Measurements from ENCODE around the gene INPP4A. TPM values are rescaled to one million over a fixed set of nuclear protein-coding genes. Genes with fewer than 3 reads are reported as not detected.
A peak's percentile ranks its signal among the peaks of the same experiment; 100 is the strongest.

Gene INPP4A
- total and polyA plus RNA-seq, 10 of the 15 experiments (the other 5 are each of a cell fraction or from before 2014, with no cell fraction given): 4.7 to 62.3 (median 36.9) TPM

GRCh38 chr2:98479959-98480524, 35.4 kb downstream of the INPP4A start (continued):
- TF ChIP-seq KAT2A (conservative IDR thresholded peaks at IDR 0.05; ENCODE audit: control insufficient read depth, low read depth, low read length): no peak
- no peak for TF ChIP-seq SMAD1 (IDR thresholded peaks at IDR 0.05; ENCODE audit: low read depth, partially characterized antibody)
- no peak for TF ChIP-seq ZNF384 (IDR thresholded peaks at IDR 0.05; ENCODE audit: borderline replicate concordance, low read depth, low read length)
- TF ChIP-seq JUND (IDR thresholded peaks at IDR 0.05; ENCODE audit: low read depth, low read length): no peak
- peak; percentile 11; the same call in 1 of the 2 replicates for TF ChIP-seq DPF2 (IDR thresholded peaks at IDR 0.05)
- TF ChIP-seq EP300 (IDR thresholded peaks at IDR 0.05; ENCODE audit: borderline replicate concordance in 1 of 2, control insufficient read depth in 1 of 2, low read depth in 2 of 2, low read length in 2 of 2): no peak
- no peak for TF ChIP-seq TAF1 (IDR thresholded peaks at IDR 0.05; ENCODE audit: borderline replicate concordance, low read depth, low read length)
- no peak for TF ChIP-seq EED (IDR thresholded peaks at IDR 0.05; ENCODE audit: low read depth)
- TF ChIP-seq, protein P1, sequence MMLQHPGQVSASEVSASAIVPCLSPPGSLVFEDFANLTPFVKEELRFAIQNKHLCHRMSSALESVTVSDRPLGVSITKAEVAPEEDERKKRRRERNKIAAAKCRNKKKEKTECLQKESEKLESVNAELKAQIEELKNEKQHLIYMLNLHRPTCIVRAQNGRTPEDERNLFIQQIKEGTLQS (IDR thresholded peaks at IDR 0.05; ENCODE audit: borderline replicate concordance, extremely low read depth, low read depth, low read length): no peak
- TF ChIP-seq IRF4 (IDR thresholded peaks at IDR 0.05; ENCODE audit: low read depth, low read length): no peak
- TF ChIP-seq BHLHE40 (IDR thresholded peaks at IDR 0.05; ENCODE audit: borderline replicate concordance in 1 of 2, low read depth in 2 of 2, low read length in 1 of 2): no peak
- TF ChIP-seq NFYA (IDR thresholded peaks at IDR 0.05; ENCODE audit: borderline replicate concordance, low read depth, low read length): no peak
- no peak for TF ChIP-seq IKZF2 (IDR thresholded peaks at IDR 0.05)
- no peak for TF ChIP-seq NR2C1 (IDR thresholded peaks at IDR 0.05)
- peak; percentile 37; the same call in 1 of the 2 replicates for TF ChIP-seq LARP7 (IDR thresholded peaks at IDR 0.05)
- TF ChIP-seq PAX5 (IDR thresholded peaks at IDR 0.05; ENCODE audit: borderline replicate concordance, low read depth, low read length): no peak
- no peak for TF ChIP-seq MYB (IDR thresholded peaks at IDR 0.05; ENCODE audit: borderline replicate concordance, low read depth, low read length)
- no peak for TF ChIP-seq SIN3A (IDR thresholded peaks at IDR 0.05; ENCODE audit: low read depth, low read length)
- TF ChIP-seq POLR2AphosphoS5 (IDR thresholded peaks at IDR 0.05; ENCODE audit: low read length): no peak; the same call in 1 of the 2 replicates
- TF ChIP-seq, protein P2, sequence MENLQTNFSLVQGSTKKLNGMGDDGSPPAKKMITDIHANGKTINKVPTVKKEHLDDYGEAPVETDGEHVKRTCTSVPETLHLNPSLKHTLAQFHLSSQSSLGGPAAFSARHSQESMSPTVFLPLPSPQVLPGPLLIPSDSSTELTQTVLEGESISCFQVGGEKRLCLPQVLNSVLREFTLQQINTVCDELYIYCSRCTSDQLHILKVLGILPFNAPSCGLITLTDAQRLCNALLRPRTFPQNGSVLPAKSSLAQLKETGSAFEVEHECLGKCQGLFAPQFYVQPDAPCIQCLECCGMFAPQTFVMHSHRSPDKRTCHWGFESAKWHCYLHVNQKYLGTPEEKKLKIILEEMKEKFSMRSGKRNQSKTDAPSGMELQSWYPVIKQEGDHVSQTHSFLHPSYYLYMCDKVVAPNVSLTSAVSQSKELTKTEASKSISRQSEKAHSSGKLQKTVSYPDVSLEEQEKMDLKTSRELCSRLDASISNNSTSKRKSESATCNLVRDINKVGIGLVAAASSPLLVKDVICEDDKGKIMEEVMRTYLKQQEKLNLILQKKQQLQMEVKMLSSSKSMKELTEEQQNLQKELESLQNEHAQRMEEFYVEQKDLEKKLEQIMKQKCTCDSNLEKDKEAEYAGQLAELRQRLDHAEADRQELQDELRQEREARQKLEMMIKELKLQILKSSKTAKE (IDR thresholded peaks at IDR 0.05; ENCODE audit: low read depth, poor library complexity, severe bottlenecking): no peak
- no peak for TF ChIP-seq ZNF207 (IDR thresholded peaks at IDR 0.05; ENCODE audit: borderline replicate concordance)
- TF ChIP-seq, protein P3, sequence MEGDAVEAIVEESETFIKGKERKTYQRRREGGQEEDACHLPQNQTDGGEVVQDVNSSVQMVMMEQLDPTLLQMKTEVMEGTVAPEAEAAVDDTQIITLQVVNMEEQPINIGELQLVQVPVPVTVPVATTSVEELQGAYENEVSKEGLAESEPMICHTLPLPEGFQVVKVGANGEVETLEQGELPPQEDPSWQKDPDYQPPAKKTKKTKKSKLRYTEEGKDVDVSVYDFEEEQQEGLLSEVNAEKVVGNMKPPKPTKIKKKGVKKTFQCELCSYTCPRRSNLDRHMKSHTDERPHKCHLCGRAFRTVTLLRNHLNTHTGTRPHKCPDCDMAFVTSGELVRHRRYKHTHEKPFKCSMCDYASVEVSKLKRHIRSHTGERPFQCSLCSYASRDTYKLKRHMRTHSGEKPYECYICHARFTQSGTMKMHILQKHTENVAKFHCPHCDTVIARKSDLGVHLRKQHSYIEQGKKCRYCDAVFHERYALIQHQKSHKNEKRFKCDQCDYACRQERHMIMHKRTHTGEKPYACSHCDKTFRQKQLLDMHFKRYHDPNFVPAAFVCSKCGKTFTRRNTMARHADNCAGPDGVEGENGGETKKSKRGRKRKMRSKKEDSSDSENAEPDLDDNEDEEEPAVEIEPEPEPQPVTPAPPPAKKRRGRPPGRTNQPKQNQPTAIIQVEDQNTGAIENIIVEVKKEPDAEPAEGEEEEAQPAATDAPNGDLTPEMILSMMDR (IDR thresholded peaks at IDR 0.05 in 2 of 3, conservative IDR thresholded peaks at IDR 0.05 in 1 of 3; ENCODE audit: control insufficient read depth in 2 of 3, extremely low read depth in 1 of 3, insufficient read depth in 1 of 3, low read depth in 3 of 3, low read length in 3 of 3): no peak
- no peak for TF ChIP-seq ZSCAN29 (IDR thresholded peaks at IDR 0.05)
- TF ChIP-seq RB1 (IDR thresholded peaks at IDR 0.05; ENCODE audit: borderline replicate concordance): no peak
- no peak for TF ChIP-seq TARDBP (IDR thresholded peaks at IDR 0.05; ENCODE audit: borderline replicate concordance)
- peak; percentile 74 for TF ChIP-seq MEF2B (IDR thresholded peaks at IDR 0.05; ENCODE audit: partially characterized antibody, poor library complexity, severe bottlenecking)
- no peak for TF ChIP-seq HCFC1 (IDR thresholded peaks at IDR 0.05; ENCODE audit: low read length)
- no peak for TF ChIP-seq YBX1 (IDR thresholded peaks at IDR 0.05)

Measured in GM12878 (cell line).